ENCODE measurements around the gene CFAP74.

DNA sequence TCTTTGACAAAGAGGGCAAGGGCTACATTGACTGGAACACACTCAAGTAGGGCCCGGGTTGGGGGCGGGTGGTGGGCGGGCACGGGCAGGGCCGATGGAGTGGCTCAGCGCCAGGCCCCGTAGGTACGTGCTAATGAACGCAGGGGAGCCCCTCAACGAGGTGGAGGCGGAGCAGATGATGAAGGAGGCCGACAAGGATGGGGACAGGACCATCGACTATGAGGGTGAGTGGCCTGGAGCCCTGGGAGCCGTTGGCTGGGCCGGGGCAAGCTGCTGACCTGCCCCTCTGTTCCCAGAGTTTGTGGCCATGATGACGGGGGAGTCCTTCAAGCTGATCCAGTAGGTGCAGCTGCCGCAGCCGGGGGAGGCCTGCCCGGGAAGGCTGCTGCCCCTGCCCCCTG is 86.7 kb downstream of the CFAP74 start:
- TF ChIP-seq, protein P1, sequence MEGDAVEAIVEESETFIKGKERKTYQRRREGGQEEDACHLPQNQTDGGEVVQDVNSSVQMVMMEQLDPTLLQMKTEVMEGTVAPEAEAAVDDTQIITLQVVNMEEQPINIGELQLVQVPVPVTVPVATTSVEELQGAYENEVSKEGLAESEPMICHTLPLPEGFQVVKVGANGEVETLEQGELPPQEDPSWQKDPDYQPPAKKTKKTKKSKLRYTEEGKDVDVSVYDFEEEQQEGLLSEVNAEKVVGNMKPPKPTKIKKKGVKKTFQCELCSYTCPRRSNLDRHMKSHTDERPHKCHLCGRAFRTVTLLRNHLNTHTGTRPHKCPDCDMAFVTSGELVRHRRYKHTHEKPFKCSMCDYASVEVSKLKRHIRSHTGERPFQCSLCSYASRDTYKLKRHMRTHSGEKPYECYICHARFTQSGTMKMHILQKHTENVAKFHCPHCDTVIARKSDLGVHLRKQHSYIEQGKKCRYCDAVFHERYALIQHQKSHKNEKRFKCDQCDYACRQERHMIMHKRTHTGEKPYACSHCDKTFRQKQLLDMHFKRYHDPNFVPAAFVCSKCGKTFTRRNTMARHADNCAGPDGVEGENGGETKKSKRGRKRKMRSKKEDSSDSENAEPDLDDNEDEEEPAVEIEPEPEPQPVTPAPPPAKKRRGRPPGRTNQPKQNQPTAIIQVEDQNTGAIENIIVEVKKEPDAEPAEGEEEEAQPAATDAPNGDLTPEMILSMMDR (tag by site-specific recombination; IDR thresholded peaks at IDR 0.05), result no peak
- TF ChIP-seq, protein P2, sequence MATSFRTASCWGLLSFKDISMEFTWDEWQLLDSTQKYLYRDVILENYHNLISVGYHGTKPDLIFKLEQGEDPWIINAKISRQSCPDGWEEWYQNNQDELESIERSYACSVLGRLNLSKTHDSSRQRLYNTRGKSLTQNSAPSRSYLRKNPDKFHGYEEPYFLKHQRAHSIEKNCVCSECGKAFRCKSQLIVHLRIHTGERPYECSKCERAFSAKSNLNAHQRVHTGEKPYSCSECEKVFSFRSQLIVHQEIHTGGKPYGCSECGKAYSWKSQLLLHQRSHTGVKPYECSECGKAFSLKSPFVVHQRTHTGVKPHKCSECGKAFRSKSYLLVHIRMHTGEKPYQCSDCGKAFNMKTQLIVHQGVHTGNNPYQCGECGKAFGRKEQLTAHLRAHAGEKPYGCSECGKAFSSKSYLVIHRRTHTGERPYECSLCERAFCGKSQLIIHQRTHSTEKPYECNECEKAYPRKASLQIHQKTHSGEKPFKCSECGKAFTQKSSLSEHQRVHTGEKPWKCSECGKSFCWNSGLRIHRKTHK (tag by site-specific recombination; IDR thresholded peaks at IDR 0.05), result no peak
- TF ChIP-seq YY1 (tag by site-specific recombination; IDR thresholded peaks at IDR 0.05) (no peak), ZNF16 (tag by site-specific recombination; IDR thresholded peaks at IDR 0.05; ENCODE audit: low read depth) (no peak)
